Measurements from ENCODE around the gene ZNF709.
"Not testable (repeated sequence)": the region's sequence is repeated elsewhere in the genome, so short reads cannot be mapped to it uniquely, and the experiment has no call there.

The ZNF709 gene

DNA sequence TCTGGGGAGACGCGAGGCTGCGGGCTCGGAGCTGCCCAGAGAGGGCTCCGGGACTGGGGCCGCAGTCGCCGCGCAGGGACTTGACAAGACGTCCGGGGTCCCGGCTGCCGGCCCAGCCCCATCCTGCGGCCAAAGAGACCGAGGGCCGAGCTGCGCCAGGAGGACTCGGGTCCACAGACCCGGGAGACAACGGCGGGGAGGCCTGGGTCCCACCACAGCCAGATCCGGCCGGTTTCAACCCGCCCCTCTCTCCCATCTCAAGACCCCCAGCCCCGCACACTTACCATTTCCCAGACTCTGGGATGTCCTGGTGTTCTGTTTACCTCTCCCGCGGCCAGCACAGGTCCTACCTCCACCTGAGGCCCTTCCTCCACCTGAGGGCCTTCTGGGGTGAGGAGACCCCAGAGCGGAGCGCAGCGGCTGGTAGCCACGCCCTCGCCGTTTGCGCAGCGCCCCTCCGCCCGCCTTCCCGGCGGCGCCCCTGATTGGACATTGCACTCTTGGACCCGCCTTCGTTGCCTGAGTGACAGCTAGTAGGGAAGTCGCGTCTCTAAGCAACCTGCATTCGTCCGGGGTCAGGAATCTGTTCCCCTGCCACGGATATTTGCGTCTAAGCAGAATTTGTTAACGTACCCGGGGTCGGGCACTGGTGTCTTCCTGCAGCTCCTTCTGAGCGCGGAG lies at the start of gene ZNF709:
Gene ZNF709, minus strand, starts transcription at position 446 of the 681 bp plus-strand sequence. Its CDS starts 159 bp downstream, at position 287.
- DNase-seq = peak; percentile 32

DNA sequence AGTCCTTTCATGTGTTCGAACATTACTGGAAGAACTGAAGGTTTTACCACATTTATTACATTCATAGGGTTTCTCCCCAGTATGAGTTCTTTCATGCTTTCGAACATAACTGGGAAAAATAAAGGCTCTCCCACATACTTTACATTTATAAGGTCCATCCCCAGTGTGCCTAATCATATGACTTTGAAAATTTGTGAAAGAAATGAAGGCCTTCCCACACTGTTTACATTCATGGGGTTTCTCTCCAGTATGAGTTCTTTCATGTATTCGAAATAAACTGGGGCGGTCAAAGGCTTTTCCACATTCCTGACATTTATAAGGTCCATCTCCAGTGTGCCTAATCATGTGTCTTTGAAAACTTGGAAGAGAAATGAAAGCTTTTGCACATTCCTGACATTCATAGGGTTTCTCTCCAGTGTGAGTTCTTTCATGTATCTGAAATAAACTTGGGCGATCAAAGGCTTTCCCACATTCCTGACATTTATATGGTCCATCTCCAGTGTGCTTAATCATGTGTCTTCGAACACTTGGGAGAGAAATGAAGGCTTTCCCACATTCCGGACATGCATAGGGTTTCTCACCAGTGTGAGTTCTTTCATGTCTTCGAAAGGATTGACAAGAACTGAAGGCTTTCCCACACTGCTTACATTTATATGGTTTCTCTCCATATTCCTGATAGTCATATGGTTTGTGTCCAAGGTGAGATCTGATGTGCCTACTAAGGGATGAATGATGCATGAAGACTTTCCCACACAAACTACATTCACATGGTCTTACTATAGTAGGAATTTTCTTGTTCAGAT lies 42.6 kb upstream of the ZNF709 start:
- DNase-seq = peak; percentile 12

DNA sequence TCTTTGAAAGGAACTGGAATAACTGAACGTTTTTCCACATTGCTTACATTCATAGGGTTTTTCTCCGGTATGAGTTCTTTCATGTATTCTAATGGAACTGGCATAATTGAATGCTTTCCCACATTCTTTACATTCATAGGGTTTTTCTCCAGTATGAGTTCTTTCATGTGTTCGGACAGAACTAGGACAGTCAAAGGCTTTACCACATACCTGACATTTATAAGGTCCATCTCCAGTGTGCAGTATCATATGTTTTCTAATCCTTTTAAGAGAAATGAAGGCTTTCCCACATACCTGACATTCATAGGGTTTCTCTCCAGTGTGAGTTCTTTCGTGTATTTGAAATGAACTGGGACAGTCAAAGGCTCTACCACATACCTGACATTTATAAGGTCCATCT lies 41.9 kb upstream of the ZNF709 start:
- DNase-seq = no peak

DNA sequence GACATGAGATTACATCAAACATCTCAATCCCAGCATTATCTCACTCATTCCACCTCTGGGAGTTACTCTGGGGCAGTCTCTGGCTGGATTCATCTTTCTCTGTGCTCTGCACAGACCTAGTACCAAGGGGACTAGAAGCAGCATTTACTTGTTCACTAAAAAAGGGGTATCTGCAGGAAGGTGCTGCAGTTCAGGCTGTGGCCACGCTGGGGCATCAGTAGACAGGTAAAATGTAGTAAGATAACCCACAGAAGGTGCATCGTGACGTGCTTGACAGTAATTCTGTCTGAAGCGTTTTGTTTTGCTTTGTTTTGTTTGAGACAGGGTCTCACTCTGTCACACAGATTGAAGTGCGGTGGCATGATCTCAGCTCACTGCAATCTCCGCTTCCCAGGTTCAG lies 37.4 kb upstream of the ZNF709 start:
- DNase-seq = no peak

DNA sequence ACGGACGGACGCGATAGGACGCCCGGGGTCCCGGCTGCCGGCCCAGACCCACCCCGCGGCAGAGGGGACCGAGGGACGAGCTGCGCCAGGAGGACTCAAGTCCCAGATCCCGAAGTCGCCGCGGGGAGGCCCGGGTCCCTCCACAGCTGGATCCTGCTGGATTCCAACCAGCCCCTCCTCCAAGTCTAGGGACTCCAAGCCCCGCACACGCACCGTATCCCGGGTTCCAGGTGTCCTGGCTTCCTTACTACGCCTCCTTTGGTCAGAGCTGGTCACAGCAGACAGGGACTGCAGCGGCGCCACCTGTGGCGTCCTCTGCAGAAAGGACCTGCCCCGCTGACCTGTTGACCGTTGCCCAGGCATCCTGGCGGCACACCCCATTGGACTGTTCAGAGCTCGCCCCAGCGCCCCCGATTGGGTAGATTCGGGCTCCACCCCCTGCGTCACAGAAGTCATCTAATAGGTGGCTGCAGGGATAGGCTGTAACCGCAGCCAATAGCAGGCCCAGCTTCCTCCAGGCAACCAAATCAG lies 29.0 kb upstream of the ZNF709 start:
- DNase-seq = no peak

DNA sequence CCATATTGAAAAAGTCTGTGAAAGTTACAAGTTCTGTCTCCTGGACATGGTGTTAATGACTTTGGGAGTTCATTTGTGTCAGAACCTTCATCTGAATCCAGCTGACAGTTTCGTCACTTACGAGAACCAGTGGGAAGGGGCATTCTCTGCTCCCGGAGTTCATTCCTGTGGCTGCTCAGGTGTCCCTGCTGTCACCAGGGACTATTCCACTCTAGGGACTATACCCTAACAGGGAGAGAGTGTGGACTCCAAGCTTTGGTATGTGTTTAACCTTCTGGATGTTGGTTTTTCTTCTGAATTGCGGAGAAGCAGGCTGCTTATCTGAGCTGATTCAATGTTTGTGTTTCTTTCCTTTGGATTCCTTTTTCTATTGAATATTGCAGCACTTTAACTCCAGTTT lies 12.4 kb upstream of the ZNF709 start:
- DNase-seq = no peak

DNA sequence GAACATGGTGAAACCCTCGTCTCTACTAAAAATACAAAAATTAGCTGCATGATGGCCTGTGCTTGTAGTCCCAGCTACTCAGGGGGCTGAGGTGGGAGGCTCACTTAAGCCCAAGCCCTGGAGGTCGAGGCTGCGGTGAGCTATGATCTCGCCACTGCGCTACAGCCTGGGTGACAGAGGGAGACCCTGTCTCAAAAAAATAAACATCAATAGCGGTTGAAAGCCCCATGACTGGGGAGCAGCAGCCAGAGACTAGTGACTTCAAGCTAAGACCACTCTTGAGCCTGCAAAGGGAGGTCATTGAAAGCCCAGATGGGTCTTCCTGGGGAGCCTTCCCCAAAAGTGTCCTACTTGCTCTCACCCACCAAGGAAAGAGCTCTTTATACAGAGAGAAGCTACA lies 11.9 kb upstream of the ZNF709 start:
- no peak for DNase-seq

DNA sequence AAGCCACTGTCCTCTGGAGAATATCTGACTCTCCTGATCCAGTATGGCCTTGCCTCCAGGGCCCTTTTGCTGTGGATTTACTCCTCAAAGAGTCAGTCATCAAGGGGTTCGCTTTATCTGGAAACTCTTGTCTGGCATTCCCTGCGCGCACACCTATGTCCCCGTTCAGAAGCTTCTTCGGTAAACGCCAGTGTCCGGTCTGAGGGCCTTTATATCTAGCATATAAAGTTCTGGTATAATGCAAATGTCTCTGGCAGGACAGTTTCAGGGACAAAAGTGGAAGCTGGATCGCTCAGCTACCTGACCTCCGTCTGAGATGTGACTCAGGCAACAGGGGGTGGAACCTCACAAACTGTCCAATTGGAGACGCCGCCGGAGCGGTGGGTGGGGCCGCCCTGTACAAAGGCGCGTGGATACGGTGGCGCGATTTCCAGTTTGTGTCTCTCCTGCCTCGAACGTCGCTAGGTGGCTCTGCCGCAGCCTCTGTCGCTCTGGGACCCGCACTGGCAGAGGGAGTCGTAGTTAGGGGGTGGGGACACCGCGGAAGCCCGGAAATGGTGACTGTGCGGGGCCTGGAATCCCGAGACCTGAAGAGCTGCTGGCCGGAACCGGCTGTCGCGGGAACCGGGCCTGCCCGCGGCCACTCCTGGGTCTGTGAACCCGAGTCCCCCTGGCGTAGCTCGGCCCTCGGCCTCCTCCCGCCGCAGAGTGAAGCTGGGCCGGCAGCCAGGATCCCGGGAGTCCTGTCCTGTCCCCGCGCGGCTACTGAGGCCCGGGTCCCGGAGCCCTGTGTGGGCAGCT lies 10.6 kb upstream of the ZNF709 start:
- peak; percentile 43 for DNase-seq

DNA sequence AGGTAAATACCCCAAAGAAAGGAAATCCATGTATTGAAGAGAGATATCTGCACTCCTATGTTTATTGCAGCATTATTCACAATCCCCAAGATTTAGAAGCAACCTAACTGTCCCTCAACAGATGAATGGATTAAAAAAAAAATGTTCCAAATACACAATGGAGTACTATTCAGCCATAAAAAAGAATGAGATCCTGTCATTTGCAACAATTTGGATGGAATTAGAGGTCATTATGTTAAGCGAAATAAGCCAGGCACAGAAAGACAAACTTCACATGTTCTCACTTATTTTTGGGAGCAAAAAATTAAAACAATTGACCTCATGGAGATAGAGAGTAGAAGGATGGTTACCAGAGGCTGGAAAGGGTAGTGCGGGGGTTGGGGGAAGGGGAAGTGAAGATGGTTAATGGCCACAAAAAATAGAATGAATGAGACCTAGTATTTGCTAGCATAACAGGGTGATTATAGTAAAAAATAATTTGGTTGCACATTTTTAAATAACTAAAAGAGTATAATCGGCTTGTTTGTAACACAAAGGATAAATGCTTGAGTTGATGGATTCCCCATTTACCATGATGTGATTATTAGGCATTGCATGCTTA lies 9.7 kb upstream of the ZNF709 start:
- no peak for DNase-seq

DNA sequence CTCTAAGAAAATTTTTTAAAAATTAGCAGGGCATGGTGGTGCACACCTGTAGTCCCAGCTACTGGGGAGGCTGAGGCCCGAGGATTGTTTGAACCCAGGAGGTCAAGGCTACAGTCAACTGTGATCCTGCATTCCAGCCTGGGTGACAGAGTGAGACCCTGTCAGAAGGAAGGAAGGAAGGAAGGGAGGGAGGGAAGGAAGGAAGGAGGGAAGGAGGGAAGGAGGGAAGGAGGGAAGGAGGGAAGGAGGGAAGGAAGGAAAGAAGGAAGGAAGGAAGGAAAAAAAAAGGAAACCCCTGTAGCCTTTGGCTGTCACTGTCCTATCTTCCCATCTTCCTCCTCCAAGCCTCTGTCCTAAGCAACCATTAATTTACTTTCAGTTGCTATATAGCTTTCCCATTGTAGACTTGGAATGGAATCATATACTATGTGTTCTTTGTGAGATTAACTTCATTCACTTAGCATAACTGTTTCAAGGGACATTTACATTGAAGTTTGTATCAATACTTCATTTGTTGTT lies 1.7 kb upstream of the ZNF709 start:
- DNase-seq = not testable (repeated sequence)

DNA sequence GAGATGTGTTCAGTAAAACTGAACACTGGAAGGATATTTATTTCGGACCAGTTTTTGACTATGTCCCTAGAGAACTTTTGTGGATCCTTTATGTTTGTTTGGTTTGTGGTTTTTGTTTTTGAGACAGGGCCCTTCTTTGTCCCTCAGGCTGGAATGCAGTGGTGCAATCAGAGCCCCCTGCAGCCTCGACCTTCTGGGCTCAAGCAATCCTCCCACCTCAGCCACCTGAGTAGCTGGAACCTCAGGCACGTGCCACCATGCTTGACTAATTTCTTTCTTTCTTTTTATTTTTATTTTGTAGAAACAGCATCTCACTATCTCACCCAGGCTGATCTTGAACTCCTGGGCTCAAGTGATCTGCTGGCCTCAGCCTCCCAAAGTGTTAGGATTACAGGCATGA lies 955 bp upstream of the ZNF709 start:
- DNase-seq = no peak

DNA sequence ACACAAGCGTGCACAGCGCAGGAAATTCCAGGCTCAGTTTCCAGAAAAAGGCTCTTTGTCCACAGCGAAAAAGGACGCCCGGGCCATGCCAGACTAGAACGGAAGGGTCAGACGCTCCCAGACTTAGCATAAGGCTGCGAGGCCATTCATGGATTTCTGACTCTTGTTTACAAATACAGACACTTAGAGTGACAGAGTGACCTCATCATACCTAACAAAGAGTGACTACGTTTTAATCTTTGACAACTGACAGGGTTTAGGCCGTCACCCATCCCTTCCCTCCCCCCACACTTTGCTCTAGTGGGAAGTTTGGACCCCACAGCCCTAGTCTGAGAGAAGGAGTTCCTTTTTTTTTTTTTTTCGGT lies 418 bp upstream of the ZNF709 start:
- no peak for DNase-seq

DNA sequence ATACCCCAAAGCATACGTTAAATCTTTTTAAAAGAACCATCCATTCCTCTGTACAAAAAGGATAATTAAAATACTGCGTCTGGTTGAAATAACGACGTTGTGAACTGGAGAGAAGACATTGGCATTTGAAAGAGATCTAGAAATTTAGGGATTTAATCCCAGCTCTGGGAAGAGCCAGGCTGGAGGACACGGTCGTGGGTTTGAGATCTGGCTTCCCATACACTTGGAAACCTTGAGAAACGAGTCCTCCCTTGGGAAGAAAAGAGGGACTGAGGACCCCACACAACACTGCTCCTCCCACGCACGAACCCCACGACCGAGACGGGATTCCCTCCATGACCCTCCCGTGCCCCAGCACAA lies 625 bp downstream of the ZNF709 start:
- DNase-seq = no peak

DNA sequence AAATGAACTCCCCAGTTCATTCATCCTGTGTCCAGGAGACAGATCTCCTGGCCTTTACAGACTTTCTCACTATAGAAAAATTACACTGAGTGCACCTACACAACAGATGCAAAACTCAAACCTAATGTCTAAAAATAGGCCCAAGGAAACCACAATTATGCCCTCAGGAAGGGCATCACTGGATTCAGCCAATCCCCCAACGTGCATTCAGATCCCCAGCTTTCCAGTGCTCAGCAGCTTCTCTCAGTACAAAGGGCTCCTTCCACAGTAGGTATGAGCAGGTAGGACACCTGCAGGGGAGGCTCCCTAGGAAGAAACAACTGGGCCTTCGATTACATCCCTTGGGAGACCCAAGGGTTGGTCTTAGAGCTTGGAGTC lies 2.1 kb downstream of the ZNF709 start:
- DNase-seq = no peak

DNA sequence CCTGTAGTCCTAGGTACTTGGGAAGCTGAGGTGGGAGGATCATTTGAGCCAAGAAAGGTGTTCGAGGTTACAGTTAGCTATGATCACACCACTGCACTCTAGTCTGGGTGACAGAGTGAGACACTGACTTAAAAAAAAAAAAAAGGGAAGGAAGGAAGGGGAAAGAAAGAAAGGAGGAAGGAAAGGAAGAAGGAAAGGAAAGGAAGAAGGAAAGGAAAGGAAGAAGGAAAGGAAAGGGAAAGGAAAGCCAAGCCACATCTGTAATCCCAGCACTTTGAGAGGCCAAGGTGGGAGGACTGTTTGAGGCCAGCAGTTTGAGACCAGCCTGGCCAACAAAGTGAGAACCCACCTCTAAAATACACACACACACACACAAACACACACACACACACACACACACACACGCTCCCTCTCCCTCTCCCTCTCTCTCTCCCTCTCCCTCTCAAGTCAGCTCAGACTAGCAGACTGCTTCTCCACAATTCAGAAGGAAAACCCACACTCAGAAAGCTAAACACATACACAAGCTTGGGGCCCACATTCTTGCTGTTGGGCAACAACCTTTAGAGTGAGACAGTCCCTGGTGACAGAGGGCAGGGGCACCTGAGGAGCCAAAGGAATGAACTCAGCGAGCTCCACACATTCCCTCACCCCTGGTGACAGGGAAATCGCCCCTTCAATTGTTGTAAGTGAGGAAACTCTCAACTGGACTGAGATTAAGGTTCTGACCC lies 2.7 kb downstream of the ZNF709 start:
- DNase-seq = no peak

DNA sequence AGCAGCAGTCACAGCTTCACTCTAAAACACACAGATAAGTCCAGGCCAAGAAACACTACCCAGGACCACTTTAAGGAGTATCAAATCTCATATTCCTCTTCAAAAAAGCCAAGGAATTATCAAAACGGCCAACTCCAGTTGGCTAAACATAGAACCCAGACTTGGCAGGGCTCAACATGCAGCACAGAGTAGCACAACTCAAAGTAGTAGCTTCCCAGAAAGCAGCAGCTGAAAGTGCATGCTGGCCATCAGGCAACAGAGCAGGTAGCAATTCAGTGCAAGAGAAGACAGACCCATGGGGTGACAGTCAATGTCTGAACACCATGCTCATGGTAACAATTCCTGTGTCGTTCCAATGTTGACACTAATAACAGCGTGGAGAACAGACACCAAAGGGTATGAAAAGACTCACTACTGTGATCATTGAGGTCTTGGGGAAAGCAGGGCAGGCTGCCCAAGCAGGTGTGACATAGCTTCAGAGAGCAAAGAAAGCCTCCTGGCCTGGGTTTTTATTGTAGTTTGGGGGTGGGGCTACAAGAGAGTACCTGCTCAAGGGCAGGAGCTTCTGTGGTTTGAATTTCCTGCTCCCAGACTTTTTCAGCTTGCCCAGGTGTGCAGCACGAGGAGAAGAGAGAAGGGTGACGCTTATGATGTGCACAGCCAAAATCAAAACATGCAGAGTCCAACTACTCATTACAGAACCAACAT lies 6.2 kb downstream of the ZNF709 start:
- no peak for DNase-seq

DNA sequence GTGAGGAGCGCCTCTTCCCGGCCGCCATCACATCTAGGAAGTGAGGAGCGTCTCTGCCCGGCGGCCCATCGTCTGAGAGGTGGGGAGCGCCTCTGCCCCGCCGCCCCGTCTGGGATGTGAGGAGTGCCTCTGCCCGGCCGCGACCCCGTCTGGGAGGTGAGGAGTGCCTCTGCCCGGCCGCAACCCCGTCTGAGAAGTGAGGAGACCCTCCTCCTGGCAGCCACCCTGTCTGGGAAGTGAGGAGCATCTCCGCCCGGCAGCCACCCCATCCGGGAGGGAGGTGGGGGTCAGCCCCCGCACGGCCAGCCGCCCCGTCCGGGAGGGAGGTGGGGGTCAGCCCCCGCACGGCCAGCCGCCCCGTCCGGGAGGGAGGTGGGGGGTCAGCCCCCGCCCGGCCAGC lies 17.0 kb downstream of the ZNF709 start:
- not testable (repeated sequence) for DNase-seq

DNA sequence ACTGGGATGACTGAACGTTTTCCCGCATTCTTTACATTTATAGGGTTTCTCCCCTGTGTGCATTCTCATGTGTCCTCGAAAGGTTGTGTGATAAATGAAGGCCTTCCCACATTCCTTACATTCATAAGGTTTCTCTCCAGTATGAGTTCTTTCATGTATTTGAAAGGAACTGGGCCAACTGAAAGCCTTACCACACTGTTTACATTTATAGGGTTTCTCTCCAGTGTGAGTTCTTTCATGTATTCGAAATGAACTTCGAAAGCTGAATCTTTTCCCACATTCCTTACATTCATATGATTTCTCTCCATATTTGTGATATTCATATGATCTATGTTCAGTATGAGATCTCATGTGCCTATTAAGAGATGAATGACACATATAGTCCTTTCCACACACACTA lies 19.4 kb downstream of the ZNF709 start:
- DNase-seq = no peak

DNA sequence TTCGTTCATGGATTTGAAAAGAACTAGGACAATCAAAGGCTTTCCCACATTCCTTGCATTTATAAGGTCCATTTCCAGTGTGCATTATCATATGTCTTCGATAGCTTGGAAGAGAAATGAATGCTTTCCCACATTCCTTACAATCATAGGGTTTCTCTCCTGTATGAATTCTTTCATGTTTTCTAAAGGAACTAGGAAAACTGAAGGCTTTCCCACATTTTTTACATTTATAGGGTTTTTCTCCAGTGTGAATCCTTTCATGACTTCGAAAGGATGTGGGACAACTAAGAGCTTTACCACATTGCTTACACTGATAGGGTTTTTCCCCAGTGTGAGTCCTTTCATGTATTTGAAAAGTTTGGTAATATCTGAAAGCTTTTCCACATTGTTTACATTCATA lies 19.8 kb downstream of the ZNF709 start:
- DNase-seq = no peak

DNA sequence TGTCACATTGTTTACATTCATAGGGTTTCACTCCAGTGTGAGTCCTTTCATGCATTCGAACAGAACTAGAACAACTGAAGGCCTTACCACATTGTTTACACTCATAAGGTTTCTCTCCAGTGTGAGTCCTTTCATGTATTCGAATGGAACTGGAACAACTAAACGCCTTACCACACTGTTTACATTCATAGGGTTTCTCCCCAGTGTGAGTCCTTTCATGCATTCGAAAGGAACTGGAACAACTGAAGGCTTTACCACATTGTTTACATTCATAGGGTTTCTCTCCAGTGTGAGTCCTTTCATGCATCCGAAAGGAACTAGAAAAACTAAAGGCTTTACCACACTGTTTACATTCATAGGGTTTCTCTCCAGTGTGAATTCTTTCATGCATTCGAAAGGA lies 20.5 kb downstream of the ZNF709 start:
- not testable (repeated sequence) for DNase-seq

DNA sequence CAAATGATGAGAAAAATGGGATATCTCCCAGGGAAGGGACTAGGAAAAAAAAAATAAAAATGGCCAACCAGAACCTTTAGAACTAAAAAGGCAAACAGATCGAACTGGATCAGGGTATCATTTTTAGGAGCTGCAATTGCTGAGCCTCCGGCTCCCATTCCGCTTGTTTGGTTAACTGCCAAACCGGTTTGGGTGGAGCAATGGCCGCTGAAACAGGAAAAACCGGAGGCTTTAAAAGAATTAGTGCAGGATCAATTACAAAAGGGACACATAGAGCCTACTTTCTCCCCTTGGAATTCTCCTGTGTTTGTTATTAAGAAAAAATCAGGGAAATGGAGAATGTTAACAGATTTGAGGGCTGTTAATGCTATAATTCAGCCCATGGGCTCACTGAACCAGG lies 31.1 kb downstream of the ZNF709 start:
- no peak for DNase-seq

DNA sequence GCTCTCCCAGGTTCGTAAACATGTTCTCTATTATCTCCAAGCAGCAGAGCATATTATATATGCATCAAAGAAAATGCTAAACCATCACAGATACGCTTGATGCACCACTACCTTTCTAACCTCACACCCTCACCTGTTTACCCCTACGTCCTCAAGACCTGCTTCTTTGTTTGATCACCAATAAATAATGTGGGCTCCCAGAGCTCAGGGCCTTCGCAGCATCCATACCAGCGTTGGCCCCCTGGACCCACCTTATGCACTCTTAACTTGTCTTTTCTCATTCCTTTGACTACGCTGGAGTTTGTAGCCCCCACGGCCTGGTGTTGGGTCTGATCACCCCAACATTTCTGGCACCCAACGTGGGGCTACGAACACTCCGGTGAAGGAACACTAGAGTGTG lies 33.8 kb downstream of the ZNF709 start:
- no peak for DNase-seq
